ENCODE data around the gene MEGF6. TPM values are rescaled to one million over a fixed set of nuclear protein-coding genes. Genes with fewer than 3 reads are reported as not detected.

MEGF6 gene
- total and polyA plus RNA-seq, 4 donors, result 6.0 to 19.9 (median 15.3) TPM

DNA sequence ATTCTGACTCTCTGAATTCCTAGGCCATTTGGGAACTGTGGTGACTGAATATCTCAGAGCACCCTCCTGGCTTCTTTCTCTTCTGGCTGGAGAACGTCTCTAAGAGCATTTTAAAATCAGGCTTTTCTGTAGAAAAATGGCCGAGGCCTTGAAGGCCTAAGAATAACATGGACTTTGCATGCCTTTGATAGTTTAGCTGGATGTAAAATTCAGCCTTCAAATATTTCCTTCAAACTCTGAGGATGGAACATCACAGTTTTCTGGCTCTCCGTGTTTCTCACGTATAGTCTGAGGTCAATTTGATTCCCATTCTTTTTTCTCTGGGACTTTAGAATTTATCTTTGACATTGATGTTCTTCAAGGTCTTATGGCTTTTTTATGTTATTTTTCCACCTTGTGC is 122.9 kb downstream of the MEGF6 start:
- Histone ChIP-seq H3K36me3 (ENCODE audit: control insufficient read depth, insufficient read depth, low read length) (peaks cover 18% of the 10 kb centered on the region), H3K27ac (ENCODE audit: low read depth, low read length) (no peak overlapping the region), H3K27me3 (ENCODE audit: control insufficient read depth, insufficient read depth, low read length) (no peaks in the 10 kb centered on the region), H3K4me1 (ENCODE audit: control insufficient read depth, insufficient read depth, low read length) (peaks cover 11% of the 10 kb centered on the region), H3K4me3 (ENCODE audit: low read depth, low read length) (no peak overlapping the region), H3K9me3 (ENCODE audit: control insufficient read depth, insufficient read depth, low read length) (peaks cover 2% of the 10 kb centered on the region)
- no peak for DNase-seq (ENCODE audit: low read depth in 4 of 6, low spot score in 6 of 6)
- WGBS (ENCODE audit: insufficient coverage), result 100% methylated on average over 1 of the region's 4 CpGs

GRCh38 chr1:3485016-3485415 is 126.3 kb downstream of the MEGF6 start:
- no peak for DNase-seq (ENCODE audit: low read depth in 4 of 6, low spot score in 6 of 6)
- Histone ChIP-seq H3K36me3 (ENCODE audit: control insufficient read depth, insufficient read depth, low read length) (peaks cover 10% of the 10 kb centered on the region), H3K27me3 (ENCODE audit: control insufficient read depth, insufficient read depth, low read length) (no peaks in the 10 kb centered on the region), H3K27ac (ENCODE audit: low read depth, low read length) (no peak overlapping the region), H3K4me3 (ENCODE audit: low read depth, low read length) (no peak overlapping the region), H3K9me3 (ENCODE audit: control insufficient read depth, insufficient read depth, low read length) (peaks cover 2% of the 10 kb centered on the region), H3K4me1 (ENCODE audit: control insufficient read depth, insufficient read depth, low read length) (no peaks in the 10 kb centered on the region)
- WGBS (ENCODE audit: insufficient coverage), result 92% methylated on average over 14 of the region's 14 CpGs

GRCh38 chr1:3483801-3484444 is 127.4 kb downstream of the MEGF6 start:
- 57% methylated on average over 31 of the region's 31 CpGs for WGBS (ENCODE audit: insufficient coverage)
- peak in 1 of 6 donors; percentile 21 for DNase-seq (ENCODE audit: low read depth in 4 of 6, low spot score in 6 of 6)

DNA sequence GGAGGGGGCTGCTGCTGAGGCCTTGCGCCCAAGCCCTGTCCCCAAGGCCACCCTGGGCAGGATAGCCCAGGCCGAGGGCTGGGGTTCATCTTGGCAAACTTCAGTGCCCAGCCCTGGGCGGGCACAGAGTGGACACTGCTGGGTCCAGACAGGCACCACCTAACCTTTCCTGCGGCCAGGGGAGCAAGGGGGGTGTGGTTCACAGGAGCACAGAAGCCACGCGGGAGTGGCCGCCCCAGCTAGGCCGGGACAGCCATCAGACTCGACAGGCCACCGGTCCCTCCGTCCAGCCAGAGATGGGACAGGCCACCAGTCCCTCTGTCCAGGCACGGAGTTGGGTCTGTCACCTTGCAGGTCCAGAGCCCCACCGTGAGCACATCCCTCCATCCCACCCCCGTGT is 127.9 kb downstream of the MEGF6 start:
- Histone ChIP-seq H3K9me3 (ENCODE audit: control insufficient read depth, insufficient read depth, low read length) (peaks cover 2% of the 10 kb centered on the region), H3K4me1 (ENCODE audit: control insufficient read depth, insufficient read depth, low read length) (no peaks in the 10 kb centered on the region), H3K36me3 (ENCODE audit: control insufficient read depth, insufficient read depth, low read length) (no peaks in the 10 kb centered on the region), H3K4me3 (ENCODE audit: low read depth, low read length) (no peak overlapping the region), H3K27ac (ENCODE audit: low read depth, low read length) (no peak overlapping the region), H3K27me3 (ENCODE audit: control insufficient read depth, insufficient read depth, low read length) (no peaks in the 10 kb centered on the region)
- 93% methylated on average over 14 of the region's 14 CpGs for WGBS (ENCODE audit: insufficient coverage)
- DNase-seq (ENCODE audit: low read depth in 4 of 6, low spot score in 6 of 6), result no peak

More at GRCh38 chr1:3483801-3484444, 127.4 kb downstream of the MEGF6 start:
- no peak overlapping the region for H3K4me3 ChIP-seq (ENCODE audit: low read depth, low read length)
- peaks cover 2% of the 10 kb centered on the region for H3K9me3 ChIP-seq (ENCODE audit: control insufficient read depth, insufficient read depth, low read length)
- no peaks in the 10 kb centered on the region for H3K36me3 ChIP-seq (ENCODE audit: control insufficient read depth, insufficient read depth, low read length)
- H3K4me1 ChIP-seq (ENCODE audit: control insufficient read depth, insufficient read depth, low read length), result no peaks in the 10 kb centered on the region
- H3K27me3 ChIP-seq (ENCODE audit: control insufficient read depth, insufficient read depth, low read length), result no peaks in the 10 kb centered on the region
- H3K27ac ChIP-seq (ENCODE audit: low read depth, low read length), result no peak overlapping the region

GRCh38 chr1:3482378-3482849 is 128.9 kb downstream of the MEGF6 start:
- H3K4me1 ChIP-seq (ENCODE audit: control insufficient read depth, insufficient read depth, low read length), result no peaks in the 10 kb centered on the region
- H3K9me3 ChIP-seq (ENCODE audit: control insufficient read depth, insufficient read depth, low read length), result no peaks in the 10 kb centered on the region
- no peaks in the 10 kb centered on the region for H3K36me3 ChIP-seq (ENCODE audit: control insufficient read depth, insufficient read depth, low read length)
- H3K27me3 ChIP-seq (ENCODE audit: control insufficient read depth, insufficient read depth, low read length), result no peaks in the 10 kb centered on the region
- no peak overlapping the region for H3K4me3 ChIP-seq (ENCODE audit: low read depth, low read length)
- WGBS (ENCODE audit: insufficient coverage), result 78% methylated on average over 18 of the region's 18 CpGs
- no peak for DNase-seq (ENCODE audit: low read depth in 4 of 6, low spot score in 6 of 6)
- H3K27ac ChIP-seq (ENCODE audit: low read depth, low read length), result no peak overlapping the region

- no peaks in the 10 kb centered on the region for H3K36me3 ChIP-seq (ENCODE audit: control insufficient read depth, insufficient read depth, low read length)
- 81% methylated on average over 17 of the region's 20 CpGs for WGBS (ENCODE audit: insufficient coverage)
- no peaks in the 10 kb centered on the region for H3K4me1 ChIP-seq (ENCODE audit: control insufficient read depth, insufficient read depth, low read length)
- no peak for DNase-seq (ENCODE audit: low read depth in 4 of 6, low spot score in 6 of 6)
- H3K9me3 ChIP-seq (ENCODE audit: control insufficient read depth, insufficient read depth, low read length), result no peaks in the 10 kb centered on the region
- H3K27me3 ChIP-seq (ENCODE audit: control insufficient read depth, insufficient read depth, low read length), result no peaks in the 10 kb centered on the region
- H3K27ac ChIP-seq (ENCODE audit: low read depth, low read length), result no peak overlapping the region
- H3K4me3 ChIP-seq (ENCODE audit: low read depth, low read length), result no peak overlapping the region
Measured at GRCh38 chr1:3481836-3482375, 129.4 kb downstream of the MEGF6 start.

- Histone ChIP-seq H3K9me3 (ENCODE audit: control insufficient read depth, insufficient read depth, low read length) (no peaks in the 10 kb centered on the region), H3K27ac (ENCODE audit: low read depth, low read length) (no peak overlapping the region), H3K27me3 (ENCODE audit: control insufficient read depth, insufficient read depth, low read length) (no peaks in the 10 kb centered on the region), H3K4me3 (ENCODE audit: low read depth, low read length) (no peak overlapping the region), H3K36me3 (ENCODE audit: control insufficient read depth, insufficient read depth, low read length) (no peaks in the 10 kb centered on the region), H3K4me1 (ENCODE audit: control insufficient read depth, insufficient read depth, low read length) (no peaks in the 10 kb centered on the region)
- DNase-seq (ENCODE audit: low read depth in 4 of 6, low spot score in 6 of 6), result no peak
- WGBS (ENCODE audit: insufficient coverage), result 78% methylated on average over 13 of the region's 15 CpGs
Measured at GRCh38 chr1:3481046-3481445, 130.3 kb downstream of the MEGF6 start.

GRCh38 chr1:3480369-3480719 is 131.0 kb downstream of the MEGF6 start:
- no peaks in the 10 kb centered on the region for H3K27me3 ChIP-seq (ENCODE audit: control insufficient read depth, insufficient read depth, low read length)
- no peak overlapping the region for H3K4me3 ChIP-seq (ENCODE audit: low read depth, low read length)
- no peak overlapping the region for H3K27ac ChIP-seq (ENCODE audit: low read depth, low read length)
- no peaks in the 10 kb centered on the region for H3K9me3 ChIP-seq (ENCODE audit: control insufficient read depth, insufficient read depth, low read length)
- WGBS (ENCODE audit: insufficient coverage), result 77% methylated on average over 19 of the region's 21 CpGs
- H3K36me3 ChIP-seq (ENCODE audit: control insufficient read depth, insufficient read depth, low read length), result no peaks in the 10 kb centered on the region
- H3K4me1 ChIP-seq (ENCODE audit: control insufficient read depth, insufficient read depth, low read length), result no peaks in the 10 kb centered on the region
- no peak for DNase-seq (ENCODE audit: low read depth in 4 of 6, low spot score in 6 of 6)

- no peak overlapping the region for H3K4me3 ChIP-seq (ENCODE audit: low read depth, low read length)
- H3K27me3 ChIP-seq (ENCODE audit: control insufficient read depth, insufficient read depth, low read length), result no peaks in the 10 kb centered on the region
- no peaks in the 10 kb centered on the region for H3K4me1 ChIP-seq (ENCODE audit: control insufficient read depth, insufficient read depth, low read length)
- H3K36me3 ChIP-seq (ENCODE audit: control insufficient read depth, insufficient read depth, low read length), result no peaks in the 10 kb centered on the region
- 83% methylated on average over 23 of the region's 30 CpGs for WGBS (ENCODE audit: insufficient coverage)
- H3K27ac ChIP-seq (ENCODE audit: low read depth, low read length), result no peak overlapping the region
- no peak for DNase-seq (ENCODE audit: low read depth in 4 of 6, low spot score in 6 of 6)
- H3K9me3 ChIP-seq (ENCODE audit: control insufficient read depth, insufficient read depth, low read length), result no peaks in the 10 kb centered on the region
Measured at GRCh38 chr1:3479511-3480368, 131.6 kb downstream of the MEGF6 start.
